ENCODE measurements around the gene EIF6.

EIF6 gene

GRCh38 chr20:35293303-35294292, 9.0 kb upstream of the EIF6 start:
- DNase-seq (ENCODE audit: low read depth) = no peak

- DNase-seq (ENCODE audit: low read depth) = no peak
These were observed 8.1 kb upstream of the EIF6 start for GRCh38 chr20:35292504-35293285.

- DNase-seq (ENCODE audit: low read depth) = no peak
These were observed 7.3 kb upstream of the EIF6 start, which contains the start of gene FAM83C for GRCh38 chr20:35291654-35292503. TSS of gene FAM83C (minus strand) at chr20:35292425. CDS start at chr20:35292304, 121 bp downstream.

GRCh38 chr20:35290887-35291417, 6.4 kb upstream of the EIF6 start:
- no peak for DNase-seq (ENCODE audit: low read depth)

GRCh38 chr20:35290186-35290886, 5.8 kb upstream of the EIF6 start:
- no peak for DNase-seq (ENCODE audit: low read depth)

- DNase-seq (ENCODE audit: low read depth) = no peak
These were observed 3.9 kb upstream of the EIF6 start for GRCh38 chr20:35288325-35289060.

- DNase-seq (ENCODE audit: low read depth) = no peak
These were observed 3.1 kb upstream of the EIF6 start for GRCh38 chr20:35287509-35288324.

- DNase-seq (ENCODE audit: low read depth) = no peak
These were observed 2.4 kb upstream of the EIF6 start for GRCh38 chr20:35286899-35287508.

- no peak for DNase-seq (ENCODE audit: low read depth)
These were observed 1.7 kb upstream of the EIF6 start for GRCh38 chr20:35286077-35286898.

- no peak for DNase-seq (ENCODE audit: low read depth)
These were observed 1.2 kb upstream of the EIF6 start for GRCh38 chr20:35285806-35286076.

GRCh38 chr20:35284992-35285805, 627 bp upstream of the EIF6 start:
- no peak for DNase-seq (ENCODE audit: low read depth)

- no peak for DNase-seq (ENCODE audit: low read depth)
These were observed 918 bp downstream of the EIF6 start for GRCh38 chr20:35283441-35284266.

GRCh38 chr20:35281506-35282101, 3.0 kb downstream of the EIF6 start:
- no peak for DNase-seq (ENCODE audit: low read depth)

GRCh38 chr20:35280523-35280922, 4.0 kb downstream of the EIF6 start:
- no peak for DNase-seq (ENCODE audit: low read depth)

GRCh38 chr20:35279533-35280174, 4.9 kb downstream of the EIF6 start:
- no peak for DNase-seq (ENCODE audit: low read depth)

- no peak for DNase-seq (ENCODE audit: low read depth)
These were observed 5.5 kb downstream of the EIF6 start for GRCh38 chr20:35279040-35279439.

All from activated T-helper 1 cell treated with Interleukin-2 at 50 U/mL for 16 hours (primary cell).